Stimulated activated CD8-positive, alpha-beta memory T cell treated with anti-CD3 and anti-CD28 coated beads, Interleukin-7, amount 100 ng/mL, for 48 hours (primary cell): ENCODE results near the gene TRIM3.

ENCODE experiments used
- DNase-seq, 2 donors: peaks; one replicate each; pipeline ENCODE4 v3.0.0-alpha.2; 2020; ENCODE audit warnings: low read depth in 1 of 2; ENCODE audit errors: extremely low read depth in 1 of 2

Gene TRIM3

DNA sequence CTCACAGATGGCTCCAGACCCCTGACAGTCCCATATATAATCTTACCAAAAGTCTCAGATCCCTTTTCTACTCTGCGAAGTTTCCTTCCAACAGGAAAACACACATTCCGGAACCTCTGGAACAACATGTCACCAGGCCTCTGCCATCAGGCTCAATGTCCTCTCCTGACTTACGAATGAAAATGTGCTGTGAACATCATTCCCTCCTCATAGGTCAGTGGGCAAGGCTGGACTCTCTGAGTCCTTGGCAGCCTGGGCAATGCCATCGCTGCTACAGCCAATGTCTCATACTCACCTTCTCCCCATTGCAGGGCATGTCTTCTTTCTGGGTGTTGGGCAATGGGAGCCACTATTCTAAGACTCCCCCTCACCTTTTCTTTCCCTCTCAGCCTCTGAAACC is 31.3 kb downstream of the TRIM3 start:
- no peak for DNase-seq

DNA sequence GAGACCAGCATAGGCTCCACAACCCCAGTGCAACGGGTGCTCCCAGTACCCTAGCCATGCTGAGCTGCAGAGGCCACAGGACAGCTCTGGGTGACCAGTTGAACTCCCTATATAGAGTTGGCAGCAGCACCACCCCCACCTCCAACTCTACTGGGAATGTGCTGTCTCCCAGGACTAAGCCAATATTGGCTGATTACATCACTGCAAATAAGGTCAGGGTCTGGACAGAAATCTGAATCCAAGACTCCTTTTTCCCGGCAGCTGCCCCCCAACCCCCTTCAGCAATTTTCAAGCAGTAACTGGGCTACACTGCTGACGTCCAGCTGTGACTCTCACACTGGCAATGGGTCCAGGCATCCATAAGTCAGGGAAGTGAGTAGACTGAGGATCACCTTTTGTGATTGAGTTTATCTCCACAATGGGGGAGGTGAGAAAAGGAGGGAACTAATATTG is 32.8 kb downstream of the TRIM3 start, which contains the start of gene HPX:
TSS of gene HPX (minus strand) at position 82 of the 453 bp plus-strand sequence. CDS start at position 58, 24 bp downstream.
- no peak for DNase-seq

DNA sequence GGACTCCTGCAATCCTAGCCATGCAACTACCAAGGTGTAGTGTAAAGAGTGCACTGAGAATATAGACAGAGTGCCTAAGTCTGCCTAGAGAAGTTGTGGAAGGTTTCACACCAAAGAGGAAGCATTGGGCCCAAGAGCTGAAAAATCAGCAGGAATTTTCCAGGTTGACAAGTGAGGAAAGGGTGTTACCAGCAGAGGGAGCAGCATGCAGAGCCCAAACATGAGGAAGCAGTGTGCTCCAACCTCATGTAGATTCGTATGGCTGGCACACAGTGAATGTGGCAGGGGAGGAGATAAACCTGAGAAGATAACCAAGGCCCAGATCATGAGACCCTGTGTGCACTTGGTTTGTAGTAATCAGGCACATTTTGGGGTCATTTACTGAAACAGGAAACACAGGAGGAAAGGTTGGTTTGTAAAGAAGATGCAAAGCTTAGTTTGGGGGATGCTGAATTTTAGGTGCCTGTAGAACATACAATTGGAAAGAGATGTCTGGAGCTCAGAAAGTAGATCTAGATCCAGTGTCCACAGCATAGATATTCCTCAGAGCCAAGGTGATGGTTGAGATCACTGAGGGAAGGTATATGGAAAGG is 34.7 kb downstream of the TRIM3 start:
- no peak for DNase-seq

DNA sequence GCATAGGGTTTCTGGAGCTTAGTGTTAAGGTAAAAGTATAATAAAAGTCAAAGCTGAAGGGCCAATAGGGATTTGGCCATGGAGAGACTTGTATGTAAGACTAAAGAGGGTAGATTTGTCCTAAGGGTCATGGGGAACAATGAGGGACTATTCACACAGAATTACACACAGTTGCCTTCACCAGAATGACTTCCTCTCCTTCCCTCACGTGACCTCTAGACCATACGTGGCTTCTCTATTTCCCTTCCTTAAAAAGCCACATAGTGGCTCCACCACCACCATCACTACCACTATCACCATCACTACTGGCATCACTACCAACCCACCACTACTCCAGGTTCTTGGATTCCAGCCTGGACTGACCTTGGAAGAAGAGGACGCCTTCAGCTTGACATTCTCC is 35.7 kb downstream of the TRIM3 start:
- no peak for DNase-seq

DNA sequence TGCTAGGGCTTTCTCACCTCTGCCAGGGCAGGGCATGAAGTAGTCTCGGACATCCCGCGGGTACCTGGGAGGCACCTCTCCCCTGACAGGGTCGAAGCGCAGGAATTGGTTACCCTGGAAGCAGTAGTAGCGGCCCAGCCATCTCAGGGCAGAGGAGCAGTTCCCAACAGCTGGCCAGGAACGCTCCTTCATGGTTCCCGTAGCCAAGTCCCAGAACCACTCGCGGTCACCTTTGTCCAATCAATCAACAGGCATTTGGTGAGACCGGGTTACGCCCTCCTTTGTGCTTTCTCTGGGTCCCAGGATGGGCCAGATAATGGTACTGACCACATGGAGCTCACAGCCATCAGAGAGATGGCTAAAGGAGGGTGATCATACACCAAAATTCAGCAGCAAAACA is 36.3 kb downstream of the TRIM3 start:
- DNase-seq = no peak

DNA sequence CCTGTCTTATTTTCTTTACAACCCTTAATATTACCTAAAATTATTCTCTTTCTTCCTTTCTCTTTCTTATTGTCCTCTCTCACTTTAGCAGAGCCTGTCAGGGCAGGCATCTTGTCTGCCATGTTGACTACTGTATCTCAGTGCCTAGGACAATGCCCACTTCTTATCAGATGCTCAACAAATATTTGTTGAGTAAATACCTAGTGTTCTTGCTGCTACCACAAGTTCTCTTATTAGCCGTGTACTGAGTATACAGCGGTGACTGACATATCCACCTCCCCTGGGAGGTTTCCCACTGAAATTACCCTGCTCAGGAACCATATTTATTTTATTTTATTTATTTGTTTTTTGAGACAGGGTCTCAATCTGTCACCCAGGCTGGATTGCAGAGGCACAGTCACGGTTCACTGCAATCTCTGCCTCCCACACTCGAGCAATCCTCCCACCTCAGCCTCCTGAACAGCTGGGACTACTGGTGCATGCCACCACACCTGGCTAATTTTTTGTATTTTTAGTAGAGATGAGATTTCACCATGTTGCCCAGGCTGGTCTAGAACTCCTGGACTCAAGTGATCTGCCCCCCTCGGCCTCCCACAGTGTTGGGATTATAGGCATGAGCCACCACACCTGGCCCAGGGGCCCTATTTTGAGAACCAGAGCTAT is 39.6 kb downstream of the TRIM3 start:
- no peak for DNase-seq

DNA sequence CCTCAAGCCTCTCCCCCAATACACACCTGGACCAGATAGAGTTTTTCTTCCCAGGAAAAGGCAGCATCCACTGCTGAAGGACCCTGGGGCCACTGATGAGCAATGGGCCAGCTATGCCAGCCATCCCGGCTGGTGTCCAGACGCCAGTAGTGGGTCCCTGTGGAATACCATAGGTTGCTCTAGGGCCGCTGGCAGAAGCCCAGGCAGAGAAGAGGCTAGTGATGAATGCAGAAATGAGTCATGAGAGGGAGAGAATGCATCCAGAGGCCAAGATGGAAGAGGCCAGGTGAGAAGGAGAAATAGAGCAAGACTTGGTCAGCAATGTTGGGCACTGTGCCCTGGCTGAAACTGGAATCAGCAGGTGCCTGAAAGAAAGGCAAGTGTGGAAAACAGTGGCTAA is 41.9 kb downstream of the TRIM3 start:
- DNase-seq = no peak

DNA sequence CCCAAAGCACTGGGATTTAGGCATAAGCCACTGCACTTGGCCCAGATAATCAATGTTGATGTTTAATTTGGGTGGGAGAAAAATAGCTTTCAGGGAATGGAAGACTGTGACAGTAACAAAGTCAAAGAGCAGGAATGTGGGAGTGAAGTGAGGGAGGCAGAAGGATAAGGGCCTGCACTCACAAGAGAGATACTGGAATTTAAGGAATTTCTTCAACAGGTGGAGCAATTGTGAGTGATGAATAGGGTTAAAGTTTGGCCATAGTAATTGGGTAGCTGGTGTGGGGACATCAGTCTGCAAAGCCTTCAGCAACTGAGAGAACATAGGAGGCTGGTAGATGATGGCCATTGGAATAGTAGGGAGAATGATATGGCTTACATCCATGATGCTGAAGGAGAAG is 46.2 kb downstream of the TRIM3 start:
- DNase-seq = no peak

DNA sequence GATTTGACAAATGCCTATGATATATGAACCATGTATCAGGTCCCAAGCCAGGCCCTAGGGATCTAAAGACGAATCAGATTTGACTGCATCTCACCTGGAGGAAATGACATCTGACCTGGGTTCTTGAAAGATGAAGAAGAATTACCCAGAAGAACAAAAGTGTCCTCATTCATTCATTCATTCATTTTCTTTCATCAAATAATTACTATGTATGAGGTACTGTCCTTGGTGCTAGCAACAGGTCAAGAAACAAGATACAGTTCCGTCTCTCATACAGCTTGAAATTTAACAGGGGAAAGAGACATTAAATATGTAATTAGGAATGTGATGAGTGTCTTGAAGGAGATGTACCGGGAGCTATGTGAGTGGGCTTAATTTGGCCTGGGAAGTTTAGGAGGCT is 53.1 kb downstream of the TRIM3 start:
- no peak for DNase-seq

DNA sequence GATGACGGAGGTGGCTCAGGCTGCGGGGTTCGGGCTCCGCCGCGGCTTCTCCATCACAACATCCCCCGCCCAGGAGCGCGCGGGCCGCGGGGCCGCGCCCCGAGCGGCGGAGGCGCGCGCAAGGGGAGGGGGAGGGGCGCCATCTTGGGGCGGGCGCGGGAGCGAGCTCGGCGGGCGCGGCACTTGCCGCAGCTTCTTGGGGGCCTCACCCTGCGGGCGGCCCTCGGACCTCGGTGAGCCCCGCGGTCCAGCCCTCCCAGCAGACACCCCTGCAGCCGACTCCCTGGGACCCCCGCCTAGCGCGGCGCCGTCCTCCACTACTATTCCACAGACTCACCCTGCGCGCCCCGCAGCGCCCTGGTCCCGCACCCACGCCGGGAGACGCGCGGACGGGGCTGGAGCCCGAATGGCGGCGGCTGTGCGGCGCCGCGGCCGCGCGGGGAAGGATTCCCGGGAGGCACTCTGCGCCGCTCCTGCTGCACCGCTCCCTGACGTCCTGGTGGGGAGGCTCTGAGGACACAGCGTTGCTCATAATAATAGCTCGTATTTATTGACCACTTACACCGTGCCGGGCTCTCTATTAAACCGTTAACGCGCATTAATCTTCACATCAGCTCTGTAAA is 54.6 kb downstream of the TRIM3 start, which contains the start of gene APBB1:
TSS of gene APBB1 (minus strand) at position 86 of the 623 bp plus-strand sequence. CDS start 7,747 bp downstream, outside the sequence.
- DNase-seq = peak in 1 of 2 donors; percentile 40

DNA sequence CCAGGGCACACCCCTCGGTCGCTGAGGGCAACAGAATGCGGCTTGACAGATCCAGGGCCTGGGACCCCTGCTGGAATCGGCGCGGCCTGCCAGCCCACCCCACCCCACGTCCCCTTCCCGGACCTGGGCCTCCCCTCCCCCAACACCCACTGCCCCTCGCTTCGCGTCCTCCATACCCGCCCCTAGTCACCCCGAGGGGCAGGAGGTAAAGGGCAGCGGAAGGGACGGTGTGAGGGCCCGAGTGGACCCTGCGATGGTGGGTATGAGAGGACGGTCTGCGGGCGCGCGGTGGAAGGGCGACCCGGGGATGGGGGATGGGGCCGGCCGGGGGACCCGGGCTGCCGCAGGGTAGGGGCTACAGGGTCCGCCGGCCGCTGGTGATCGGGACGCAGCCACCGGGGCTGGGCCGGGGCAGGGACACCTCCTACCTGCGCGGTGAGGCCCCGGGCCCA is 55.2 kb downstream of the TRIM3 start:
- DNase-seq = no peak

DNA sequence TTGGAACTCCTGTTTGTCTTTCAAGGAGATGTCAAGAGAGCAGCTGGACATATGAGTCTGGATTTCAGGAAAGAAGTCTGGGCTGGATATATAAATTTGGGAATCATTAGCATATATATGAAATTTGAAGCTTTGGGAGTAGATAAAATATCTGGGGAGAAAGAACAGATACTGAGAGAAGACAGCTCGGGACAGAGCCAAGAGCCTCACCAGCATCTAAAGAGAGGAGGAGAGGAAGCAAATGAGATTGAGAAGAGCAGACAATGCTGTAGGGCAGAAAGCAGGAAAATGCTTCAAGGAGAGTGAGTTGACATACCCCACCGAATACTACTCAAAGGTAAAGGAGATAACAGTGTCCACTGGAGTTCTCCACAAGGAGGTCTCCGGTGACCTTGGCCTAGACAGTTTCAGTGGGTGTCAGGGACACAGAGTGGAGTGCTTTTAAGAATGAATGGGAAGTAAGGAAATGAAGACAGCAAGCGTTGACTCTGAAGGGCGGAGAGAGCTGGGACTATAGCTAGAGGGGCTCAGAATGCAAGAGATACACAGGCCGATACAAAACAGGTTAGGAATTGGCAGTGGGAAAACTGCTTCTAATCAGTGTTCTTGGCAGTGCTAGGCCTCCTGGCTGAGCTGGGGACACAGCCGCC is 55.7 kb downstream of the TRIM3 start:
- no peak for DNase-seq

DNA sequence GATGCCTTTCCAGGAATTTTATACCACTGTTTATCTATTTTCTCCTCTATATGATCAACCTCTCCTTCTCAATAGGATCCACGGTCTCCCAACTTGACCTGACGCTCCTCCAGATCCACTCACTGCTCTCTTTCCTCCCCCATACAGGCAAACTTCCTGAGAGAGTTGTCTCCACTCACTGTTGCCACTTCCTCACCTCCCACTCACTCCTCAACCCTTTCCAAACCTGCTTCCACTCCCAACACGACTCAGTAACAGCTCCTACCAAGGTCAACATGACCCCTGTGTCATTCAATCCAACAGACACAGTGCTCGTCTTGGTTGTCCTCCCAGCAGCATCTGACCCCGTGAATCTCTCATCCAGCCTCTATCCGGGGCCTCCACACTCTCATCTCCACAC is 57.9 kb downstream of the TRIM3 start:
- DNase-seq = no peak

DNA sequence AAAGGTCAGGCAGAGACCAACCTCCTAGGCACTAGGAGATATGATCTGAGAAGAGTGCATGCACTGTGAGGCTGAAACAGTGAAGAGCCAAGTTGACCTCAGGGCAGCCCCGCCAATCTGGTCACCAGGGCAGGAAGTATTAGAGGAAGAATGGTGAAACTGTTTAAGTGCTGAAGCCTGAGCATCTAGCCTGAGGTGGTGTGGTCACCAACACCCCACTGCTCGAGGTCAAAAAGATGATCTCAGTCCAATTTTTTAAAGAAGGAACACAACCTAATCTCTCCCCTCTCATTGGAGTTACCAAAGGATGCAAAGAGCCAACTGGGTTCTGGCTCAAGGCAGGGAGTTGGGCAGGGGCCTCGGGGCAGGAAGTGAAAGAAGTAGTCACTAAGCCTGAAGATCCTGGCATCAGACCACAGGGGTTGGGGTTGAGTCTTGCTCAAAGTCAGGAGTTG is 58.8 kb downstream of the TRIM3 start:
- no peak for DNase-seq

DNA sequence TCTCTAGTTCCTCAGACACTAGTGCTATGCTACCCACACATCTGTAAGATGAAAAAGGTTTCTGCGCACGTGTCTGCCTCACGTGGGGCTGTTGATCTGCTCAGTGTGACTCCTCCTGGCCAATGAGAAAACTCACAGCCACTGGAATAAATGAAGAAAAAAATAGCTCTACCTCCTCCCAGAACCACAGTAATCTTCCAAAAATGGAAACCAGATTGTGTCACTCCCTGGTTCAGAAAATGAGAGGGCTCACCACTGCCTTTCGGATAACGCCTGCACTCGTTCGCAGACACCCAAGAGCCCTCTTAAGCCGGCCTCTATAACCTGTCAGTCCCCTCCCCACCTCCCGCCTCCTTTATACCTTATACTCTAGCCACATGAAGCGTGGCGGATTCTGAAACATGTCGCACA is 59.9 kb downstream of the TRIM3 start:
- peak in 1 of 2 donors; percentile 62 for DNase-seq

DNA sequence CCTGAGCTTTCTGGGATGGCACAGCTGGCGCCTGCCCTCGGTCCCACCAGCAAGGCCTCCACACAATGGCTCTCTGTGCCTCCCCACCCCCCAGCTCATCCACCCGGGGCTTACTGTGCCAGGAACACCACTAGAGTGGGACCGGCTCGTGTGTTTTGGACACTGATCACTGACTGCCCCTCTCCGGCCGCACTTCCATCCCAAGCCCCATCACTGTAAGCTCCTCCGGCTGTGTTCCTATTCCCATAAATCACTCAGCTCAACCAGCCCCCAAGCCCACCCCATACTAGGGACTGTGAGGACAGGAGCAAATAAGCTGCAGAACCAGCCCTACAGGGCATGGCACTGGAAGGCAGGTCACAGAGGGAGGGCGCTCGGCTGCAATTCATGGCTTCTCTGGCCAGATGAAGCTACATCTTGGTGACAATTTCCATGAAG is 62.1 kb downstream of the TRIM3 start:
- DNase-seq = no peak

DNA sequence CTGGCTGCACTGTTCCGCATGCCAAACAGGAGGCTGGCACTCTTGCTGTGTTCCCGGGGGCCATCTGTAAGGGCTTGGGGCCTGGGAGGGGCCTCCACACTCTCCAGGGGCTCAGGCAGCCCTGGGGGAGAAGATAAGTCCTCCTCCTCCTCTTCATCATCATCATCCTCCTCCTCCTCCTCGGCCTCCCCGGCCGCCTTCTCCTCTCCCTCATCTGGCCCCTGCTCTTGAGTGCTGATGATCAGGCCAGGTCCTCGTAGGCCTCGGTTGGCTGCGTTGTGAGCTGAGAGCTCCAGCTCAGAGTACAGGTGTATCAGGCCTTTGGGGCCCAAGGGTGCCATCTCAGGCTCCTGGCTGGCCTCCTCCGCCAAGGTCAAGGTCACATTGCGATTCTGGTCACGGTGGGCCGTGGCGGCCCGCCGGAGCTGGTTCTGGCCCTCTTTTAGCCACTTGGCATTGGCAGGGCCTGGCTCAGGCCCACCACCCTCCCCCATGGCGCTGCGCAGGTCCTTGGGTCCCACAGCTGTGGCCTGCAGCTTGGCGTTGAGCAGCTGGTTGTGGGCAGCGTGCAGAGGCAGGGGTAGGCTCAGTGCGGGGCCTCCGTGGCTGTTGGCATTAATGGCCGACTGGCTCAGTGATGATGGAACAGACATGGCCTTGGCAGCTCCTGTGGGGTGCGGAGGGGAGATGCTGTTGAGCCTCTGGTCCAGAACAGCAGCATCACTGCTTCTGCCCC is 62.9 kb downstream of the TRIM3 start:
- no peak for DNase-seq

DNA sequence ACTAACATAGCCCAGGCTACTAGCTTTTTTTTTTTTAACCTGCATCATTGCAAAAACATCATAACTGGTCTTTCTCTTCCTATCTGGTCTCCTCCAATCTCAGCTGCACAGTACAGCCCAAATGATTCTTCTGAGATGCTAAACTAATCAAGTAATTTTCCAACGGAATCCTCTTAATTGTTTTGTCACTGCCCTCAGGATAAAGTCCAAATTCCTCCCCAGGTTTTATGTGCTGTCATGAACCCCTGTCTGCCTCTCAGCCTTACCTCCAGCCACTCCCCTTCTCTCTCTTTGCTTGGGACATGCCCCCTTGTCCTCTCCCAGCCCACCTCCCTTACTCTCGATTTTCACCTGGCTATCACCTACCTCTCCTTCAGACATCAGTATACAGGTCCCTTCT is 67.4 kb downstream of the TRIM3 start:
- no peak for DNase-seq

DNA sequence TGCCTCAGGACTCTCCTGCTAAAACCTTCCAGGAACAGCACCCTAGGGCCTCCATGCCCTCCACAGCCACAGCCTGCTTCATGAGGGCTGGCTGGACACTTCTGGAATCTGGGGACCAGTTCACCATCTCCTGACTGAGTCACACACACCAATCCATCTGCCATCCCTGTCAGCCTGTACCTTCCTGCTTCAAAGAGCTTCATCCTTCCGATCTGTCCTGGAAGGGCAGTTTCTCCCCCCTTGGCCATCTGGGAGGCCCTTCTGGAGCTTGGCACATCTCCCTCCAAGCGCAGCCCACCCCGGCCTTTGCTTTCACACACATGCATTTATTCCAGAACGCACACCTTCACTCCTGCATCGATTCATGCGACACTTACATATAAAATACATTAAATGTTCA is 67.9 kb downstream of the TRIM3 start:
- no peak for DNase-seq

DNA sequence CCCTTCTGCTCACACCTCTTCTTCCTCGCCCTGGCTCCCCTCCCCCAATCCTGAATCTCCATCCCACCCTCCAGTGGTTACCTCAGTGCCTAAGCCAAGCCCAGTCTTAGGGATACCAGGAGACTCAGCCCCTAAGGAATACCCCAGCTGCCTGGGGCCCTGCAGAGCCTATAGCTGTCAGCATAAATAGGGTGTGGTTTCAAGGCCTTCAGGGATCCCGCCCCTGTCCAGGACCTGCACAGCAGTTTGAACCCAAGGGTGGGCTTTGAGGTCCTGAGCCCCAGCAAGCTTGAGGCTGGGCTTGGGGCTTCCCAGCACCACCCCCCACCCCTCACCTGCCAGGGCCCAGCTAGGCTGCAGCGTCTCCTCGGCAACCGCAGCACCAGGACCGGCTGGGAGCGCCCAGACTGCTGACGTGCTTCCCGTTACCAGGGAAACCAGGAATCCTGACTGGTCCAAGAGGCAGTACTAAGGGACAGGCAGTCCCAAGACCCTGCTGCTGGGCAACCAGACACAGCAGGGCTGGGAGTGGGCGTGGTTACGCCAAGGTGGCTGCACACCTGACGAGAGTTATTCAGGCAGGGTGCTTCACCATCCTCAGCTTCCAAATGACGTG is 68.6 kb downstream of the TRIM3 start:
- no peak for DNase-seq
